Activated CD4-positive, alpha-beta T cell treated with anti-CD3 and anti-CD28 coated beads, Interleukin-2, amount 50 U/mL, for 24 hours (primary cell): ENCODE measurements around the gene ENKD1.

Experiments used
- DNase-seq, 2 donors: peaks; one replicate each; pipeline ENCODE4 v3.0.0-alpha.2; 2020; ENCODE audit warnings: low read depth in 1 of 2, low spot score in 1 of 2

The ENKD1 gene

GRCh38 chr16:67664258-67664657 is 2.3 kb downstream of the ENKD1 start:
- no peak for DNase-seq

- DNase-seq: no peak
These were observed 2.7 kb downstream of the ENKD1 start for GRCh38 chr16:67663877-67664222.

GRCh38 chr16:67663151-67663876 is 3.2 kb downstream of the ENKD1 start:
- no peak for DNase-seq

GRCh38 chr16:67662653-67663010 is 3.9 kb downstream of the ENKD1 start:
- no peak for DNase-seq

GRCh38 chr16:67661886-67662652 is 4.5 kb downstream of the ENKD1 start:
- DNase-seq: no peak

GRCh38 chr16:67661101-67661761 is 5.3 kb downstream of the ENKD1 start:
- no peak for DNase-seq

- peak; percentile 81 to 92 for DNase-seq
These were observed 6.0 kb downstream of the ENKD1 start, which contains the start of gene PARD6A for GRCh38 chr16:67660564-67661028. Gene PARD6A (plus strand): TSS chr16:67660960. CDS start chr16:67661039, 79 bp downstream.

GRCh38 chr16:67659675-67660563 is 6.6 kb downstream of the ENKD1 start, which contains the start of gene ACD:
Gene ACD (minus strand): TSS chr16:67660260. CDS start chr16:67660220, 40 bp downstream.
- DNase-seq: peak; percentile 88 to 90

GRCh38 chr16:67658849-67659674 is 7.5 kb downstream of the ENKD1 start:
- DNase-seq: no peak

GRCh38 chr16:67657751-67658518 is 8.6 kb downstream of the ENKD1 start:
- DNase-seq: no peak

GRCh38 chr16:67657017-67657608 is 9.4 kb downstream of the ENKD1 start:
- no peak for DNase-seq

GRCh38 chr16:67656344-67657016 is 10.1 kb downstream of the ENKD1 start:
- no peak for DNase-seq

- DNase-seq: no peak
These were observed 11.2 kb downstream of the ENKD1 start for GRCh38 chr16:67655363-67655762.

- no peak for DNase-seq
These were observed 12.1 kb downstream of the ENKD1 start for GRCh38 chr16:67654403-67654911.

- DNase-seq: no peak
These were observed 12.7 kb downstream of the ENKD1 start for GRCh38 chr16:67653789-67654402.

GRCh38 chr16:67653128-67653788 is 13.3 kb downstream of the ENKD1 start:
- DNase-seq: no peak

- no peak for DNase-seq
These were observed 13.9 kb downstream of the ENKD1 start for GRCh38 chr16:67652578-67653127.
